ENCODE measurements around the gene ASZ1.

Gene ASZ1

GRCh38 chr7:117333168-117333567, 94.1 kb downstream of the ASZ1 start:
- DNase-seq: no peak

GRCh38 chr7:117332031-117332430, 95.3 kb downstream of the ASZ1 start:
- no peak for DNase-seq

- no peak for DNase-seq
Measured at GRCh38 chr7:117325836-117326235, 101.5 kb downstream of the ASZ1 start.

GRCh38 chr7:117324960-117325359, 102.3 kb downstream of the ASZ1 start:
- no peak for DNase-seq

- DNase-seq: no peak
Measured at GRCh38 chr7:117323851-117324711, 103.2 kb downstream of the ASZ1 start.

GRCh38 chr7:117323305-117323850, 103.9 kb downstream of the ASZ1 start:
- no peak for DNase-seq

GRCh38 chr7:117322741-117323304, 104.5 kb downstream of the ASZ1 start, which contains the start of gene WNT2:
WNT2 (minus strand) TSS chr7:117323058; CDS start chr7:117322989, 69 bp downstream.
- DNase-seq: no peak

- DNase-seq: no peak
Measured at GRCh38 chr7:117320523-117320922, 106.8 kb downstream of the ASZ1 start.

GRCh38 chr7:117319181-117319580, 108.1 kb downstream of the ASZ1 start:
- DNase-seq: no peak

- DNase-seq: no peak
Measured at GRCh38 chr7:117313582-117313981, 113.7 kb downstream of the ASZ1 start.
